GM21576 (cell line): ENCODE measurements around the gene ZNF185.

Experiments used
- ATAC-seq: cut with Tn5 transposase; IDR thresholded peaks from one replicate; pipeline ENCODE4 v1.9.1; 2021; ENCODE audit warnings: mild to moderate bottlenecking, moderate library complexity; ENCODE audit not compliant: unreplicated experiment

Gene ZNF185

DNA sequence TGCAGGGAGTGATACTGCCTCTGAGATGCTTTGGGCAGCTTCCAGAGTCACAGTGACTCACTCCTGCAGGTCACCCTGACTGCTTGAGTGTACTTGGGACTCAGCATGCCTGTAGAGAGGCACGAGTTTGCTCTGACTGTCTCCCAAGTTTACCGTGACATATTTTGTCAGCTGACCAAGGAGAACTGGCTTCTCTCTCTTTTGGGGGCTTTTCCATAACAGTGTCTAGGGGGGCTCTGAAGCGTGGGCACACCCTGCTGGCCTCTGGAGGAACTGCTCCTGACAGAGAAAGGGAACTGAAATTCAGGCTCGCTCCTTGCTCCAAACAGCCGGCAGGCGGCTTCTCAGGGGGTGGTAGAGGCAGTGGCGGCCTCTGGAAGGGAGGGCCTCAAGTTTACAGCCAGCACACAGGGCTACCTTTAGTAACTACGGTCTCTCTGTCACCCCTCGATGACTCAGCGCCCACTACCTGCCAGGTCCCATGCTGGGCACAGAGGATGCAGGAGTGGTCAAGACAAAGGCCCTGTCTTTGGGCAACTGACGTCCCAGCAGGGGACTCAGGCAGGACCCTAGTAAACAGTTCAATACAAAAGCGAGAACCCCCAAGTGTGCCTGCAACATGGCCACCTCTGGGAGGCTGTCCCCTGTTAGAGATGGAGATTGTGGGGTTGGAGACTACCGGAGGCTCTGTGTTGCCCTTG is 17.8 kb downstream of the ZNF185 start:
- ATAC-seq = peak; percentile 91

DNA sequence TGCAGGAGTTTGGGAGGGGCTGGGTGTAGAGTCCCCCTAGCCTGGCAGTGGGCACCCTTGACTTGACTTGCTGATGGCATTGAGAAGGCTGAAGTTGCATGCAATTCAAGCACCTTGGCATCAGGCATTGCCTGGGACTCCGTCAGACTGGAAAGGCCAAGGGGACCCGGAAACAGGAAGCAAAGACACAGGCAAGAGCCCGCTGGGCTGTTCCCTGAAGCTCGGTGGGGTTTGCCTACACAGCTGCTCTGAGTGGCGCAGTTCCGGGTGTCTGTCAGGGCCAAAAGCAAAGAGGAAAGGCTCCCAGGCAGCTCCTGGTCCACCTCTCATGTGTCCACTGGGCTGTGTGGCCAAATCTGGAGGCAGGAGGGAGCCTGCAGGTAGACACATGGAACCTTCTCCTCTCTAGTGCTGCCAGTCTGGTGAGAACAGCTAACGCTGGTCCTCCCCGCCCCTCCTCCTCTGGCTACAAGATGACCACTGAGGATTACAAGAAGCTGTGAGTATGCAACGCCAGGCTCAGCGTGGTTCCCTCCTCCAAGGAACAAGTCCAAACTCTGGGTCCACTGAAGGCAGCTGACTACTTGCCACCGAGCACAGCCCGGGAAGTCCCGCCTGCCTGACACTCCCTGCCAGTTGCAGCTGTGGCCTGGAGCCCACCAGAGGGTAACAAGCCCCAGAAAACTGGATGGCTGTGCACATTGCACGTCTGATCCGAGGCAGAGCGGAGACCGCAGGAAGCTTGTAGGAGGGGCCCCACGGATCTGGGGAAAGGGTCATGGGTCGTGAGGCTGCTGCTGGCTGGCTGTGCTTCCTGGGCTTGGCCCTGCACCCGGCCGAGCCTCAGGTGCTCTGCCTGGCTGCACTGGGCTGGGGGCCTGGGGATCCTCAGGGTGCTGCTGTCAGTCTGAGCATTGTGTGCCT is 20.1 kb downstream of the ZNF185 start:
- no peak for ATAC-seq

DNA sequence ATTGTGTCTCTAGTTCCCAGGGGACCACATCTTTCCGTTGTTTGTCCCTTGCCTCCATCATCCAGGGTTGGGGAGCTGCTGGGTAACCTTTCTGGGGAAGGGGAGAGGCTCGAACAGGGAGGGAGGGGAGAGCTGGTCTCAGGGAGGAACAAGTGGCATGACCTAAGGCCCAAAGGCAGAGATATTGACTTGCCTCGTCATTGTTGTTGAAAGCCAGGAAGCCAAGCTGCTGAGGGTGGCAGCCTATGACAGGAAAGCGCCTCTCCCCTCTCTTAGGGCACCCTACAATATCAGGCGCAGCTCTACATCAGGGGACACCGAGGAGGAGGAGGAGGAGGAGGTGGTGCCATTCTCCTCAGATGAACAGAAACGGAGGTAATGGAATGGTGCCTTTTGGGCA is 20.8 kb downstream of the ZNF185 start:
- no peak for ATAC-seq

DNA sequence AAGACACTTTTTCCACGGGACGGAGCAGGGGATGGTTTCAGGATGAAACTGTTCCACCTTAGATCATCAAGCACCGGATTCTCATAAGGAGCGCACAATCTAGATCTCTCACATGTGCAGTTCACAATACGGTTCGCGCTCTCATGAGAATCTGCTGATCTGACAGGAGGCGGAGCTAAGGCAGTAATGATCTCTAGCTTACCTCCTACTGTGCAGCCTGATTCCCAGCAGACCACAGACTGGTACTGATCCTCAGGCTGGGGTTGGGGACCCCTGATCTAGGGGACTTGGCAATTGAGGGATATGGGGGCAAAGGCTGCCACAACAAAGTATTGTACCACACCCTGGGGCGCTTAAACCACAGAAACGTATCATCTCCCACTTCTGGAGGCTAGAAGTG is 25.7 kb downstream of the ZNF185 start:
- ATAC-seq = no peak

DNA sequence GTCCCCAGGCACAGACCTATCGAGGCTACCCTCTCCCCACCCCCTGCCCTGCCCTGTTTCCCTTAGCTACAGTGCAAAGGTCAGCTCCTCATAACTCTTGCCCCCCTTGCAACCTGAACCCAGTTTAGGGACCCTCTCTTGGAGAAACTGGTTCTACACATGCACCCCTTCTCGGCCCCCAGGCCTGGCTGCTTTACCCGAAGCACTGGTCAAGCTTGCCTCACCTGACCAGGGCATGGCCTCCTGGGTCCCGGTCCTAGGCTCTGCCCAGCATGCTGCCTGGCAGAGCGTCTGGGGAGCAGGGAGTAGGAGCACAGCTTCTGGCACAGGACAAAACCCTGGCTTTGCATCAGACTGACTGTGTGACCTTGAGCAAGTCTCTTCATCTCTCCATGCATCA is 28.0 kb downstream of the ZNF185 start:
- ATAC-seq = no peak

DNA sequence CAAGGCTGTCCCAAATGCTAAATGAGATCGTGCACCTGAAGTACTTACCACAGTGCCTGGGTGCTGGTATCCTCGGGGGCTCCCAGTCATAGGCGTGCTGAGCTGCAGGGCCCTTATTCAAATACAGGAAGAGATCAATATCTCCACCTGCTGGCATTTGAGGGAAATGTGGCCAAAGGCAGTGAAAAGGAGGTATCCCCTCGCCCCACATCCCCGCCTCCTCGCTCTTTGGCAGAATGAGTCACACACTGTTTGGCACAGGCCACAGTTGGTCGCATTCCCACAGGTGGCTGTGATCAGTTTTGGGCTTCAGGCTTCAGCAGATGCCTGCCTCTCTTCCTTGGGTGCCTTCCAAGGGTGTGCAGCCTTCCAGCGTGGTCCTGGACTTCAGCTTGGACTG is 28.4 kb downstream of the ZNF185 start:
- ATAC-seq = peak; percentile 79

DNA sequence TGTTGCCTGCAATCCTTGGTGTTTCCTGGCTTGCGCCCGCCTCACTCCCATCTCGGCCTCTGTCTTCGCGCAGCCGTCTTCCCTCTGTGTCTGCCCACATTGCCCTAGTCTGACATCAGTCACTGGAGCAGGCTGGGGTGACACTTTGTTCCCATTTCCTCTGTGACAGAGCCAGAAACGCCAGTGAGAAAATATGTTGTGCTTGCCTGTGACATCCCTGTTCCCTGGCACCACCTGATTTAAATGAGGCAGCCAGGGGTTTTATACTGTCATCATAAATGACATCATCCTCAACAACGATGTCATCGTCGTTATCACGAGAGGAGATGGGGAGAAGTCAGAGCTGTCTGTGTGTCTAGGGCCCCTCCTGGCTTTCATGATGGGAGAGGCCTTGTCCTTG is 29.1 kb downstream of the ZNF185 start:
- no peak for ATAC-seq

DNA sequence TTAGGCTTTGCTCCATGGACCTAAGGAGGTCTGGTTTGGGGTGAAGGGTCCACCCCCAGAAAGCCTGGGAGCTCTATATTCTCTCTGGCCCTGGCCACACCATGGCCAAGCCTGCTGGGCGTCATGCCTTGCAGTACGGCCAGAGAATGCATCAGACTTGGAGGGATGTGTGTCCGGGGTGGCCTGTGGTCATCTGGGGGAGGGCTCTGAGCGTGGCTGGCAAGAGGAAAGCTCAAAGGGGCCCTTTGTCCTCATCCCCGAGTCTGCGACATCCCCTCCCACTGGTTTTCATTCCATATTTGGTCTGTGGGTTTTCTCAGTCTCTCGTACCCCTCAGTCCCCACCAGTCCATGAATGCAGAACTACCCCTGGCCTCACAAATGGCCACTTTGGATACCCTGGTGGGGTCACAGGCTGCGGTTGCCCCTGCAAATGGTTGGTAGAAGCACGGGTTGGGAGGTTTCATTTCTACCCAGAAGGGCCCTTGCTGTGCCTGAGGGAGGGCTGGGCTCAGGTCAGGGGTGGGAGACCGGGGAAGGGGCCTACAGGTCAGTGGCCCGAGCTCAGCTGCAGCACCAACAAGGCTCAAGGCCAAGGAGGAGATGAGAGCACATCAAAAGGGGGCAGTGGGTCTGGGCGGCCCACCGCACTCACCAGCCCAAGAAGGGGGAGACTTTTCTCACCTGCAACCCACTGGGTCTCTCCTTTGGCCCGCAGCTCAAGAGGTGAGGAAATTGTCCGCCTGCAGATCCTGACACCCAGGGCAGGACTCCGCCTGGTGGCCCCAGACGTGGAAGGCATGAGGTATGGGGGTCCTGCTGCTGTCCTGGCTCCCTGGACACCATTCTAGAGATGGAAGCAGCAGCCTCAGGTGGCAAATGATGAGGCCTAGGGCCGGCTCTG is 30.2 kb downstream of the ZNF185 start:
- no peak for ATAC-seq

DNA sequence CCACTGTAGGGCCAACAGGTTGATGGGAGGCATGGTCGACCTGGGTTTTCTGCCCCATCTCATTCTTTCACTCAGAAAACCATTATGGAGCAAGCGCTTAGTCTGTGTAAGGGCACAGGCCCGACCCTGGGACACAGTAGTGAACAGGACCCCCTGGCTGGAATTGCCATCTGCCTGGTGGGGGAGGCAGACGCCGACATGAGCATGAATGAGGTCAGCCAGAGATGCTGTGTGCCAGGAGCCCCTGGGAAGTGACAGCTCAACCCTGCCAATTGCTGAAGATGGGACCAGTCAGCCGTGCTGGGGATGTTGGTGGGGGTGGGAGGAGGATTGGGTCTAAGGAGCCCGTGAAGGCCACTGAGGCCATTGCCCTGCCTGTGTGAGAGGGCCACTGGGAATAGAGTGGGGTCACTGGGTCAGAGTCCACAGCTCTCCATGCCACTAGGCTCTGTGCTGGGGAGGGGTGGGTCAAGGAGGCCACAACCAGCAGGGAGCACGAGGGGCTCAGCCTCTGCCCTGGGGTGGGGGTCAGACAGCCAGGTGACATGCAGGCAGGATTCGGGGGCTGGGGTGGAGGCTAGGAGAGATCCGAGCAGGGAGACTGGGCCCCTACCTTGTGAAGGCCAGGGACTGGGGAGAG is 31.0 kb downstream of the ZNF185 start:
- no peak for ATAC-seq

DNA sequence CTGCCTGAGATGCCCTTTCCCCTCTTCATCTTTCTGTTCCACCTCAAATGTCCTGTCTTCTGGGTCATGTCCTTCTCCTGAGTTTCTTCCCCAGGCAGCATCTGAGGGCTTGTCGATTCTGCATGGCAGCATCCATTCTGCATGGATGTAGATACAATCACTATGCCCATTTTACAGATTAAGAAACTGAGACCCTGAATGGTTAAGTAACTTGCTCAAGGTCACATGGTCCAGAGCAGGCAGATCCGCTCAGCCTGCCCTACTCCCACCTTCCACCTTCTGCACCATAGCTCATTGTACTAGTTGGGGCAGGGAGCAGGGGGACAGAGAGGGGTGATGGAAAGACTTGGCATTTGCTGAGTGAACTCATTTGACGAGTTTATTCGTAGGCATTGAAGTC is 32.0 kb downstream of the ZNF185 start:
- no peak for ATAC-seq

DNA sequence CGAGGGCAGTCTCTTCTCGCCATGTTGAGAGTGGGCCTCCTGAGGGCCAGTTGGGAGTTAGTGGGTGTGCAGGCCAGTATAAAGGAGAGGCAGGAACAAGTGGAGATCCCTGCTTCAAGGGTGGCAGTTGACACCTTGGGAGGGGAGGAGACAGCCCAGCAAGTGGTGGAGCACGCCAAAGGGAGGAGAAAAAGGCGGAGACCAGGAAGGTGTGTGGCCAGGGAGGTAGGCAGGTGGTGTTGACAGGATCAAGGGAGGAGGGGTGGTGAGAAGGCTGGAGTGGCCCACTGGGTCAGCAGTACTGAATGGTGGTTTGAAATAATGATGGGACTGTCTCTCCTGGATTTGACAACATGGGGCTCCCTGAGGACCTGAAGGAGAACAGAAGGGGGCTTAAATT is 32.6 kb downstream of the ZNF185 start:
- ATAC-seq = no peak

DNA sequence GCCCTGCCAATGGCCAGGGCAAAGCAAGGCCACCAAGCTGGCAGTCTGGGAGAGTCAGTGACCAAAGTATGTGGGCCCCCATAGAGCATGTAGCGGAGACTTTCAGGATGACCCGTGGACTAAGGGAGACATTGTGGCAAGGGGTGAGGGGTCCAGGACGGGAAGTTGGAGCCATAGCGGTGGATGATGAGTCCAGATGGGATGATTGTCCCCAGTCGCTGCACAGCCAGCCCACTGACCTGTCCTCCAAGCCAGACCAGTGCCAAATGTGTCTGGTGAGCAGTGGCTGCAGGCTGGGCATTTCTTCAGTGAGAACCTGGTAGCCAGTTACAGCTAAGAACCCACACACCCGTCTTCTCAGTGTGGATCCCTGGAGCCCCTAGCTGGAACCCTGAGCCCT is 34.3 kb downstream of the ZNF185 start:
- no peak for ATAC-seq

DNA sequence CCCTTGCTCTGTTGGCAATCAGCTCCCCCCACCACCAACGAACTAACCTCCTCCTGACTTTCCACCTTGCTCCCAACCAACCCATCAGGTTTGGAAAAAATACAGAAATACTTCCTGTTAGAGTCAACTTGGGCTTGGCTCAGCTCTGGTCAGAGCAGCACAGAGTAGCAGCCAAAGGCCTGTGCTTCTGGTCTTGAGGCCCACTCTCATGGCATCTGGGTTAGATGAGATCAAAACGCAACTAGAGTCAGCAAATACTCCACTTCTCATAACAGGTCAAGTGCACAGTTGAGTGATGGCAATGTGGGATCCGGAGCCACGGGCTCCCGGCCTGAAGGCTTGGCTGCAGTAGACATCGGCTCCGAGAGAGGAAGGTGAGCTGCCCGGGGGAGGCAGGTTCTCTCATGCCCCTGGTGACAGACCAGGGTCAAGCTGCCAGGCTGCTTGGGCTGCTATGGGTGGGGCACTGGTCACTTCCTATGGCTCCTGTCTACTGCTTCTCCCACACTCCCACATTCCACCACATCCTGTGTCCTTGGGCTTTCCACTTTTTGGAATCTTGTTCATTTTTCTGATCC is 34.8 kb downstream of the ZNF185 start:
- no peak for ATAC-seq

DNA sequence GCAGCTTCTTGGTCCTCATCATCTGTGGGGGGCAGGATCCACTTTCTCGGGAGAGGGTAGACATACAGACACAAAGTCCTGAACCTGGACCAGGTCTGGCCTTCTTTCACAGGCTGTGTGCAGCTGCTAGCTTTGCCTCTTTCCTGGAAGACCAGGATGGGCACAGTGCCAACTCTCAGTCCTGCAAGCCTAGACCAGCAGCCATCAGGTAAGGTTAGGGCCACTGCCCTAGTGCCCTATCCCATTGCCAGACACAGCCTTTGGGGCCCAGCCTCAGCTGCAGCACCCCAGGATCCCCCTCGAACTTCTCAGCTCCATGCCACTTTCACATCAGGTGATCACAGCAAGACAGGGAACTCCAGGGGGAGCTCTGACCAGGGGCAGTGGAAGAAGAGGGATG is 38.4 kb downstream of the ZNF185 start:
- ATAC-seq = no peak

DNA sequence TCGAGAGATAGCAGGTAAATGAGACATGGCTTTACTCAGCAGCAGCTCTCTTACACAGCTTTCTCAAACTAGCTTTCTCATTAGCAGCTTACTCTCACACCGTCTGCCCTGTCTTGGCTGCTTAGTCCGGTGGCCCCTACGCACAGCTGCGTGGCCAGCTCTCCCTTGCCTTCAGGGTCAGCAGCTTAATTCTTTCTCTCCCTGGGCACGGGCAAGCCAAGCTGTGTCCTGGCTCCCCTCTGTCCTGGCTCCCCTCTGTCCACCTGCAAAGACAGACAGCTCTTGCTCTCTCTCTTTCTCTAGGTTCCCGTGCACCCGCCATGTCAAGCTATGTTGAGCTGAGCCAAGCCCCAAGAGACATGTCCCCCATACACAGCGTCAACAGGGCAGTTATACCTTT is 39.4 kb downstream of the ZNF185 start:
- ATAC-seq = no peak

DNA sequence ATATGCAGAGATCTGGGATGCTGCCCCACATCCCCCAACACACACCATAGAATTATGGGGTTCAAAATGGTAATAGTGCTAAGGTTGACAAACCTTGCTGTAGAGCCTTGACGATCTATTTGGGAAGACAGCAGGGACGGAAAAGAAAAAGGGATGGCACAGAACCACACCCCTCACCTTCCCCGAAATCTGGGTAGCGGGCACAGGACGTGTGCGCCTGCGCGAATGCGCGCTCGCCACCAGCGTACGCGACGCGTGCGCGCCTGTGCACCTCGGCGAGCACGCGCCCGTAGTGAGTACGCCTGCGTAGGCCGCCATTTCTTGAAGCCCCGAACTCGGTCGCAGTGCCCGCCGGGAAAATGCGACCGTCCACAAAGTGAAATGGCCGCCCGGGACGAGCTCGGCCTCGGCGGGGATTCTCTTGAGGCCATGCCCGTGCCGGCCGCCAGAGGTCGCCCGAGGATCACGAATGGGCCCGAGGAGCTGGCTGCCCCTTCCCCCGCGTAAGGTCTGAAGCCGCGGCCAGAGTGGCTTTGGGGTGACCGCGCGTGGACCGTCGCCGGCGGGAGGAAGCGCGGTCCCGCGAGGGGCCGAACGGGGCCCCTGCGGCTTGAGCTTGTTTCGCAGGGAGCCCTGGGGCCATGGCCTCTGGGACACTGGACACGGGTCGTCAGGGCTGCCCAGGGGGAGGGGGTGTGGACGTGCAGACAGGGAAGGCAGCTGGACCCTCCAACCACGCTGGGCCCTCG is 43.6 kb downstream of the ZNF185 start:
- peak; percentile 77 for ATAC-seq

DNA sequence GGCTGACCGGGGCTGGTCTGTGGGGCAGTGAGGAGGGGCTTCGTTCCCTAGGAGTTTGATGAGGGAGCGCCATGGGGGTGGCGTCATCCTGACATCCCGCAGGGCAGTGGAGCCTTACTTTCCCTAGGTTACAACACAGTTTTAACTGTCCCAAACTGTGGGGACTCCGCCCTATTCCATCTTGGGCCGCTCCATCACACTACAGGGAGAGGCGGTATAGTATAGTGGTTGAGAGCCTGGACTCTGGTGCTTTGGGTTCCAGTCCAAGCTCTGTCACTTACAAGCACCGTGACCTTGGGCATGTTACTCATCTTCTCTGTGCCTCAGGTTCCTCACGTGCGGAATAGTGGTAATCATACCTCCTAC is 44.2 kb downstream of the ZNF185 start:
- no peak for ATAC-seq

DNA sequence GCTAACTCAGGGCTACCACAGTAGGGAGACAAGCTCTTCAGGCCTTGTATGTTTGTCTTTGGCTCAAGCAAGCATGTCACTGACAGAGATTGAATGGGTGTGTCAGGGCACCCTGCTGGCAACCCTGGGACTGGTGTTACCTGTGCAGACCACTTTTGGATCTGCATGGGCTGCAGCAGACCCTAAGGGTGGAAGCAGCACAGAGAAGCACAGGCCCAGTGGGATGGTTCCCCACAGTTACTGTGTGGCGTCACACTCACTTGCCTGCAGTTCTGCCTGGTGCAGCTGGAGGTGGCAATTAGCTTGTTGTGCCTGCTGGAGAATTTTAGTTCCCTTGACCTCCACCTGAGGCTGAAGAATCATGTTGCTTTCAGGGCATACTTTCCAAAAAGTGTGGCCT is 46.0 kb downstream of the ZNF185 start:
- ATAC-seq = no peak

DNA sequence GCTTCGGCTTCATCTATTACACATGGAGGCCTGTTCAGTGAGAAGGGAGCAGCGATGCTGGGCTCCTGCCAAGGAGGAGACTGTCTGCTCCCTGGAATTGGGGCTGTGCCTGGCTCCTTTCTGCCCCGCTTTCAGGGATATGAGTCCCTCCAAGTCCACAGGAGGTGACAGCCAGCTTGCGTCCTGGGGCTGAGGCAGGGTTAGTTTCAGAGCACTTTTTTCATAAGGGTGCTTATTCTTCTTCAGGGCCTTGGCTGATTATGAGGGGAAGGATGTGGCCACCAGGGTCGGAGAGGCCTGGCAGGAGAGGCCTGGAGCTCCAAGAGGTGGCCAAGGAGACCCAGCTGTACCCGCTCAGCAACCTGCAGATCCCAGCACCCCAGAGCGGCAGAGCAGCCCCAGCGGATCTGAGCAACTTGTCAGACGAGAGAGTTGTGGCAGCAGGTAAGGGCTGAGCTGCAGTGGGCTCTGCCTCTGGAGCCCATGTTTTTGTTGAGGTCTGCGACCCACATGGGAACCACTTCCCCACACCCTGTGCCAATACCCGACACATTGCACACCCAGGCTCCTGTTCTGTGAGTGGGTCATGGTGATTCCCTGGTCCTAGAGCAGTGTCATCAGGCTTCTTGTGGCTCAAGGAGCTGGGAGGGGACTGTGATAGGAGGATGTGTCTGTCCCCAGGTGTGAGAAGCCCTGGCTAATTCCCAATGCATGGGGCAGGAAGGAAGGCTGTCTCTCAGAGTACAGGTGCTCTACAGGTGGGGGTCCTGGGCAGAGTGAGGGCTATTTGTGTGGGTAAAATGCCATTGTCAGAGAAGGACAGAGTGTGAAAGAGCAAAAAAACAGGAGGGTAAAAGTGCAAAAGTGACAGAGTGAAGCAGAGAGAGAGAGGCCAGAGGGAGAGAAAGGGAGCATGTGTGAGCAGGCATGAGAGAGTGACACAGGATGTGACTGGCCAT is 47.4 kb downstream of the ZNF185 start:
- ATAC-seq = no peak
